ENCODE measurements around the gene ERMP1. TPM values are rescaled to one million over a fixed set of nuclear protein-coding genes. Genes with fewer than 3 reads are reported as not detected.

ERMP1 gene
- total RNA-seq, 1 donor from 2014 or later: 57.7 TPM

- Mint-ChIP-seq H3K4me3 (no peak overlapping the region), H3K27ac (no peak overlapping the region), H3K4me1 (ENCODE audit: unreplicated experiment) (no peaks in the 10 kb centered on the region), H3K27me3 (no peaks in the 10 kb centered on the region), H3K9me3 (no peaks in the 10 kb centered on the region), H3K36me3 (peaks cover 37% of the 10 kb centered on the region)
- TF ChIP-seq CTCF (conservative IDR thresholded peaks at IDR 0.05): no peak
- DNase-seq (ENCODE audit: extremely low spot score, unreplicated experiment): no peak
Measured at GRCh38 chr9:5760338-5760737, 72.6 kb downstream of the ERMP1 start.

GRCh38 chr9:5756633-5757032 lies 76.3 kb downstream of the ERMP1 start:
- Mint-ChIP-seq H3K27ac (no peak overlapping the region), H3K4me3 (no peak overlapping the region), H3K4me1 (ENCODE audit: unreplicated experiment) (no peaks in the 10 kb centered on the region), H3K27me3 (no peaks in the 10 kb centered on the region), H3K36me3 (peaks cover 28% of the 10 kb centered on the region), H3K9me3 (no peaks in the 10 kb centered on the region)
- TF ChIP-seq CTCF (conservative IDR thresholded peaks at IDR 0.05): no peak
- no peak for DNase-seq (ENCODE audit: extremely low spot score, unreplicated experiment)

- Mint-ChIP-seq H3K4me3 (no peak overlapping the region), H3K27ac (no peak overlapping the region), H3K9me3 (no peaks in the 10 kb centered on the region), H3K4me1 (ENCODE audit: unreplicated experiment) (no peaks in the 10 kb centered on the region), H3K36me3 (peaks cover 29% of the 10 kb centered on the region), H3K27me3 (no peaks in the 10 kb centered on the region)
- DNase-seq (ENCODE audit: extremely low spot score, unreplicated experiment): no peak
- no peak for TF ChIP-seq CTCF (conservative IDR thresholded peaks at IDR 0.05)
Measured at GRCh38 chr9:5750569-5750968, 82.3 kb downstream of the ERMP1 start.

GRCh38 chr9:5749306-5749705 lies 83.6 kb downstream of the ERMP1 start:
- Mint-ChIP-seq H3K4me3 (no peak overlapping the region), H3K9me3 (no peaks in the 10 kb centered on the region), H3K27ac (no peak overlapping the region), H3K36me3 (peaks cover 38% of the 10 kb centered on the region), H3K4me1 (ENCODE audit: unreplicated experiment) (no peaks in the 10 kb centered on the region), H3K27me3 (no peaks in the 10 kb centered on the region)
- no peak for DNase-seq (ENCODE audit: extremely low spot score, unreplicated experiment)
- no peak for TF ChIP-seq CTCF (conservative IDR thresholded peaks at IDR 0.05)

GRCh38 chr9:5748438-5748837 lies 84.5 kb downstream of the ERMP1 start:
- no peaks in the 10 kb centered on the region for H3K9me3 Mint-ChIP-seq
- no peak for TF ChIP-seq CTCF (conservative IDR thresholded peaks at IDR 0.05)
- H3K27me3 Mint-ChIP-seq: no peaks in the 10 kb centered on the region
- no peak for DNase-seq (ENCODE audit: extremely low spot score, unreplicated experiment)
- no peak overlapping the region for H3K27ac Mint-ChIP-seq
- H3K36me3 Mint-ChIP-seq: peaks cover 38% of the 10 kb centered on the region
- H3K4me1 Mint-ChIP-seq (ENCODE audit: unreplicated experiment): no peaks in the 10 kb centered on the region
- H3K4me3 Mint-ChIP-seq: no peak overlapping the region

GRCh38 chr9:5743109-5743508 lies 89.8 kb downstream of the ERMP1 start:
- TF ChIP-seq CTCF (conservative IDR thresholded peaks at IDR 0.05): no peak
- H3K36me3 Mint-ChIP-seq: peaks cover 41% of the 10 kb centered on the region
- H3K27ac Mint-ChIP-seq: no peak overlapping the region
- no peaks in the 10 kb centered on the region for H3K27me3 Mint-ChIP-seq
- H3K4me3 Mint-ChIP-seq: no peak overlapping the region
- no peaks in the 10 kb centered on the region for H3K4me1 Mint-ChIP-seq (ENCODE audit: unreplicated experiment)
- no peaks in the 10 kb centered on the region for H3K9me3 Mint-ChIP-seq
- no peak for DNase-seq (ENCODE audit: extremely low spot score, unreplicated experiment)

Measured in type B pancreatic cell (in vitro differentiated cells).